ENCODE results near the gene TMEM273.

TMEM273 gene

GRCh38 chr10:49189422-49189821 is 1.2 kb upstream of the TMEM273 start:
- no peak for DNase-seq (ENCODE audit: low read depth, low spot score)
- CTCF ChIA-PET: interaction anchor here (1.2 kb wide), 1 partner anchor 18 kb away, joined by 3 read pairs; no protein-coding TSS in a partner anchor
- POLR2A ChIA-PET: no interaction called here
- H3K4me3 ChIP-seq (ENCODE audit: low read depth, low read length): no peak overlapping the region
- TF ChIP-seq, protein P1, sequence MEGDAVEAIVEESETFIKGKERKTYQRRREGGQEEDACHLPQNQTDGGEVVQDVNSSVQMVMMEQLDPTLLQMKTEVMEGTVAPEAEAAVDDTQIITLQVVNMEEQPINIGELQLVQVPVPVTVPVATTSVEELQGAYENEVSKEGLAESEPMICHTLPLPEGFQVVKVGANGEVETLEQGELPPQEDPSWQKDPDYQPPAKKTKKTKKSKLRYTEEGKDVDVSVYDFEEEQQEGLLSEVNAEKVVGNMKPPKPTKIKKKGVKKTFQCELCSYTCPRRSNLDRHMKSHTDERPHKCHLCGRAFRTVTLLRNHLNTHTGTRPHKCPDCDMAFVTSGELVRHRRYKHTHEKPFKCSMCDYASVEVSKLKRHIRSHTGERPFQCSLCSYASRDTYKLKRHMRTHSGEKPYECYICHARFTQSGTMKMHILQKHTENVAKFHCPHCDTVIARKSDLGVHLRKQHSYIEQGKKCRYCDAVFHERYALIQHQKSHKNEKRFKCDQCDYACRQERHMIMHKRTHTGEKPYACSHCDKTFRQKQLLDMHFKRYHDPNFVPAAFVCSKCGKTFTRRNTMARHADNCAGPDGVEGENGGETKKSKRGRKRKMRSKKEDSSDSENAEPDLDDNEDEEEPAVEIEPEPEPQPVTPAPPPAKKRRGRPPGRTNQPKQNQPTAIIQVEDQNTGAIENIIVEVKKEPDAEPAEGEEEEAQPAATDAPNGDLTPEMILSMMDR (IDR thresholded peaks at IDR 0.05; ENCODE audit: insufficient read depth, low read length, missing control alignments): no peak

- CTCF ChIA-PET: no interaction called here
- no peak overlapping the region for H3K4me3 ChIP-seq (ENCODE audit: low read depth, low read length)
- POLR2A ChIA-PET: no interaction called here
- no peak for DNase-seq (ENCODE audit: low read depth, low spot score)
- TF ChIP-seq, protein P1 (IDR thresholded peaks at IDR 0.05; ENCODE audit: insufficient read depth, low read length, missing control alignments): no peak
These were observed 1.1 kb downstream of the TMEM273 start for GRCh38 chr10:49187044-49187484.

- no peak overlapping the region for H3K4me3 ChIP-seq (ENCODE audit: low read depth, low read length)
- CTCF ChIA-PET: no interaction called here
- TF ChIP-seq, protein P1 (IDR thresholded peaks at IDR 0.05; ENCODE audit: insufficient read depth, low read length, missing control alignments): no peak
- POLR2A ChIA-PET: no interaction called here
- DNase-seq (ENCODE audit: low read depth, low spot score): no peak
These were observed 1.6 kb downstream of the TMEM273 start for GRCh38 chr10:49186613-49187012.

GRCh38 chr10:49185213-49185612 is 3.0 kb downstream of the TMEM273 start:
- POLR2A ChIA-PET: no interaction called here

DNA sequence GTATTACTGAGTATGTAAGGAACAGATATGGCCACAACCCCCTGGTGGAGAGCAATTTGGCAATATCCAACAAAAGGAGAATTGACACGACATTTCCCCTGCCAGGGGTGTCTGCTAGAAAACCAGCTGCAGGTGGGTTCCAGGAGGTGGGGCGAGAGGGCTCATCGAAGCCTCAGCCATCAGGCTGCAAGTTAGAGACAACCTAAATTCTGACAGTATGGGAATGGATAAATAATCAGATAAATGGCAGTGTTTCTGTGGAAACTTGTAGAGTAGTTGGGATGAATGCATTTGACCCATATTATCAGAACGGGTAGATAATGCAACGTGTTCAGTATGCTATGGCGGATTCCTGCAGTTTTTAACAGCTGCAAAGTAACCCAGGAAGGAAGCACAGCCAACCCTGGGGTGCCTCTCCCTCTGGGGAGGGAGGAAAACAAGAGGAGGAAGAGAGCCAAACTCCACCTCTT is 3.5 kb downstream of the TMEM273 start:
- no peak overlapping the region for H3K4me3 ChIP-seq (ENCODE audit: low read depth, low read length)
- TF ChIP-seq, protein P1 (IDR thresholded peaks at IDR 0.05; ENCODE audit: insufficient read depth, low read length, missing control alignments): no peak
- POLR2A ChIA-PET: no interaction called here
- CTCF ChIA-PET: no interaction called here
- DNase-seq (ENCODE audit: low read depth, low spot score): no peak

More at GRCh38 chr10:49185213-49185612, 3.0 kb downstream of the TMEM273 start:
- CTCF ChIA-PET: no interaction called here
- H3K4me3 ChIP-seq (ENCODE audit: low read depth, low read length): no peak overlapping the region
- DNase-seq (ENCODE audit: low read depth, low spot score): no peak
- TF ChIP-seq, protein P1 (IDR thresholded peaks at IDR 0.05; ENCODE audit: insufficient read depth, low read length, missing control alignments): no peak

DNA sequence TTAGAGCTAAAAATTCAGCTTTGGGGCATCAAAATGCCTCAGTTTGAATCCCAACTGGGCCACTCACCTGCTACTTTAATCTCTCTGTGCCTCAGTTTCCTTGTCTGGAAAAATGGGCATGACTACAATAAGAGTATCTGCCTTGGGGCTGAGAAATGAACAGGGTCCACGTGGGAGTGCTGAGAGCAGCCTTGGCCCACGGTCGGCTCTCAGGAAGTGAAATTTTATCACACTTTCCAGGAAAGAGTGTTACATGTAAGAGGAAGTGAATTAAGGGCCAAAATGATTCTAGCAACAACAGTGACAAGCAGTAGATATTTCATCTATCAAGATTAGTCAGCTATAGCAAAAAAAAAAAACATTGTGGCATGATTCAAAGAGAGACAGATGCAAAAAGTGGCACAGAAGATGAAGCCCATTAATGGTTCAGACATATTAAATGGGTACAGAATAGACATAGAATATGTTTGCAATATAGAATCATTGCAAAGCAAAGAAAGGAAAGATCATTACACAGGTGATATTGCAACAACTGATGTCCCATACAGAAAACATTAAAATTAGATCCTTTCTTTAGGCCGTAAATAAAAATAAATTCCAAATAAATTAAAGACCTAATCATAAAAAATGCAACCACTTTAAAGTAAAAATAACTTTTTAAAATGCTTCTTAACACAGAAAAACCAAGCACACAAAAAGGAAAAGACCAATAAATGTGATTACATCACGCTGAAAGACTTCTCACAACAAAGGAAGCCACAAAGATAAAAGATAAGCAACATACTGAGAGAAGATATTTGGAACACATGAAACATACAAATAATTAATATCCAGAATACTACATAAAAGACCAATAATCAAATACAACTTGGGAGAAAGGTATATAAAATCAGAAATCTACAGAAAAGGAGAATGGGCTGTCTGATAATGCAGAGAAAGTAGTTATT is 4.3 kb downstream of the TMEM273 start:
- TF ChIP-seq, protein P1 (IDR thresholded peaks at IDR 0.05; ENCODE audit: insufficient read depth, low read length, missing control alignments): no peak
- DNase-seq (ENCODE audit: low read depth, low spot score): no peak
- ChIA-PET CTCF (no interaction called here), POLR2A (no interaction called here)
- no peak overlapping the region for H3K4me3 ChIP-seq (ENCODE audit: low read depth, low read length)
